Karpas-422 (cell line): ENCODE measurements around the gene SIX1. TPM values are rescaled to one million over a fixed set of nuclear protein-coding genes. Genes with fewer than 3 reads are reported as not detected.

Source experiments
- DNase-seq: peaks from one replicate; pipeline ENCODE4 v3.0.0-alpha.2; 2015
- H2AFZ ChIP-seq: fragments of 200-600 bp; sonication (generic); 2 replicates; pipeline ENCODE4 v1.6.1; 2014; ENCODE audit warnings: antibody characterized with exemption, low read length, mixed read lengths
- H3K27ac ChIP-seq: fragments of 200-600 bp; sonication (generic); 2 replicates; pipeline ENCODE4 v1.5.1; 2014; ENCODE audit warnings: mild to moderate bottlenecking, low read length, moderate library complexity
- H3K27me3 ChIP-seq: fragments of 200-600 bp; sonication (generic); 2 replicates; pipeline ENCODE4 v1.6.1; 2014; ENCODE audit warnings: low read length, mixed read lengths
- H3K36me3 ChIP-seq: fragments of 200-600 bp; sonication (generic); 2 replicates; pipeline ENCODE4 v1.6.1; 2014; ENCODE audit warnings: low read length, mixed read lengths; ENCODE audit not compliant: insufficient read depth
- H3K4me1 ChIP-seq: fragments of 200-600 bp; sonication (generic); 2 replicates; pipeline ENCODE4 v1.6.1; 2014; ENCODE audit warnings: mild to moderate bottlenecking, low read length, mixed read lengths
- H3K4me2 ChIP-seq: fragments of 200-600 bp; sonication (generic); 2 replicates; pipeline ENCODE4 v1.6.1; 2014; ENCODE audit warnings: low read length, low read depth, mild to moderate bottlenecking; ENCODE audit not compliant: poor library complexity, severe bottlenecking
- H3K4me3 ChIP-seq: fragments of 200-600 bp; sonication (generic); 2 replicates; pipeline ENCODE4 v1.5.1; 2014; ENCODE audit warnings: mild to moderate bottlenecking, antibody characterized with exemption, low read length, mixed read lengths
- H3K79me2 ChIP-seq: fragments of 200-600 bp; sonication (generic); 2 replicates; pipeline ENCODE4 v1.6.1; 2014; ENCODE audit warnings: mild to moderate bottlenecking, low read length, mixed read lengths
- H3K9ac ChIP-seq: fragments of 200-600 bp; sonication (generic); 2 replicates; pipeline ENCODE4 v1.6.0; 2014; ENCODE audit warnings: low read length
- H3K9me2 ChIP-seq: fragments of 200-600 bp; sonication (generic), shearing (Covaris generic); replicated peaks from 2 replicates; pipeline ENCODE4 v1.6.0; 2014; ENCODE audit warnings: mild to moderate bottlenecking, low read length, moderate library complexity; ENCODE audit not compliant: insufficient read depth
- H3K9me3 ChIP-seq: fragments of 300-700, 200-600 bp; sonication (generic); 2 replicates; pipeline ENCODE4 v1.6.1; 2014; ENCODE audit warnings: low read length, mixed read lengths
- H4K20me1 ChIP-seq: fragments of 200-600 bp; sonication (generic); 2 replicates; pipeline ENCODE4 v1.6.1; 2014; ENCODE audit warnings: mild to moderate bottlenecking, antibody characterized with exemption, low read length, low read depth; ENCODE audit not compliant: insufficient read depth
- total RNA-seq: library from RNA; depleted of rRNA; stranded (reverse); fragments of >200 nt; shearing (Covaris generic); gene quantifications from 2 replicates; pipeline ENCODE4 v1.2.3, GENCODE V29; 2014; ENCODE audit warnings: low replicate concordance

SIX1 gene
- total RNA-seq, 1 experiment from 2014 or later: 0.56 TPM

- Histone ChIP-seq H4K20me1 (no peaks in the 10 kb centered on the region), H2AFZ (peak overlapping the region; percentile 74), H3K27me3 (no peaks in the 10 kb centered on the region)
Measured at GRCh38 chr14:60647081-60647836, 2.0 kb downstream of the SIX1 start.

GRCh38 chr14:60646226-60646818 is 3.0 kb downstream of the SIX1 start:
- Histone ChIP-seq H3K36me3 (no peaks in the 10 kb centered on the region), H3K79me2 (no peaks in the 10 kb centered on the region), H3K9me2 (no peaks in the 10 kb centered on the region), H3K4me1 (peaks cover 20% of the 10 kb centered on the region), H2AFZ (no peak overlapping the region), H3K4me3 (no peak overlapping the region), H3K4me2 (peak overlapping the region; percentile 81), H3K27ac (no peak overlapping the region), H3K9ac (no peak overlapping the region), H4K20me1 (no peaks in the 10 kb centered on the region), H3K9me3 (no peaks in the 10 kb centered on the region), H3K27me3 (no peaks in the 10 kb centered on the region)
- DNase-seq: no peak

More at GRCh38 chr14:60647081-60647836, 2.0 kb downstream of the SIX1 start:
- Histone ChIP-seq H3K4me1 (peaks cover 28% of the 10 kb centered on the region), H3K9me3 (no peaks in the 10 kb centered on the region), H3K27ac (no peak overlapping the region), H3K9me2 (no peaks in the 10 kb centered on the region), H3K79me2 (no peaks in the 10 kb centered on the region), H3K9ac (peak overlapping the region; percentile 54), H3K4me3 (peak overlapping the region; percentile 59), H3K36me3 (no peaks in the 10 kb centered on the region), H3K4me2 (peak overlapping the region; percentile 81)
- DNase-seq: no peak

- Histone ChIP-seq H3K79me2 (no peaks in the 10 kb centered on the region), H3K9me3 (no peaks in the 10 kb centered on the region), H3K36me3 (no peaks in the 10 kb centered on the region), H3K27ac (no peak overlapping the region), H4K20me1 (no peaks in the 10 kb centered on the region), H3K9me2 (no peaks in the 10 kb centered on the region), H3K4me2 (no peak overlapping the region), H3K4me1 (peaks cover 20% of the 10 kb centered on the region), H3K9ac (no peak overlapping the region), H3K27me3 (no peaks in the 10 kb centered on the region), H2AFZ (no peak overlapping the region), H3K4me3 (no peak overlapping the region)
- DNase-seq: no peak
Measured at GRCh38 chr14:60645126-60645741, 4.0 kb downstream of the SIX1 start.

- no peak overlapping the region for H2AFZ ChIP-seq
Measured at GRCh38 chr14:60644666-60645065, 4.6 kb downstream of the SIX1 start.

GRCh38 chr14:60643463-60644314 is 5.6 kb downstream of the SIX1 start:
- H3K79me2 ChIP-seq: no peaks in the 10 kb centered on the region
- peaks cover 20% of the 10 kb centered on the region for H3K4me1 ChIP-seq
- no peak overlapping the region for H3K27ac ChIP-seq
- H2AFZ ChIP-seq: no peak overlapping the region
- H3K4me2 ChIP-seq: no peak overlapping the region
- H4K20me1 ChIP-seq: no peaks in the 10 kb centered on the region
- DNase-seq: no peak
- no peaks in the 10 kb centered on the region for H3K9me2 ChIP-seq
- no peaks in the 10 kb centered on the region for H3K9me3 ChIP-seq
- H3K36me3 ChIP-seq: no peaks in the 10 kb centered on the region
- no peak overlapping the region for H3K9ac ChIP-seq
- H3K27me3 ChIP-seq: no peaks in the 10 kb centered on the region
- no peak overlapping the region for H3K4me3 ChIP-seq

More at GRCh38 chr14:60644666-60645065, 4.6 kb downstream of the SIX1 start:
- Histone ChIP-seq H3K27ac (no peak overlapping the region), H3K4me1 (peaks cover 20% of the 10 kb centered on the region), H3K36me3 (no peaks in the 10 kb centered on the region), H4K20me1 (no peaks in the 10 kb centered on the region), H3K4me2 (no peak overlapping the region), H3K27me3 (no peaks in the 10 kb centered on the region), H3K4me3 (no peak overlapping the region), H3K79me2 (no peaks in the 10 kb centered on the region), H3K9ac (no peak overlapping the region), H3K9me2 (no peaks in the 10 kb centered on the region), H3K9me3 (no peaks in the 10 kb centered on the region)
- DNase-seq: no peak

GRCh38 chr14:60643141-60643462 is 6.2 kb downstream of the SIX1 start:
- Histone ChIP-seq H3K36me3 (no peaks in the 10 kb centered on the region), H3K9me3 (no peaks in the 10 kb centered on the region), H3K4me2 (no peak overlapping the region), H4K20me1 (no peaks in the 10 kb centered on the region), H3K27me3 (no peaks in the 10 kb centered on the region), H3K9me2 (no peaks in the 10 kb centered on the region), H3K9ac (no peak overlapping the region), H3K27ac (no peak overlapping the region), H2AFZ (no peak overlapping the region), H3K79me2 (no peaks in the 10 kb centered on the region), H3K4me1 (peaks cover 20% of the 10 kb centered on the region), H3K4me3 (no peak overlapping the region)
- DNase-seq: no peak

GRCh38 chr14:60642270-60643140 is 6.8 kb downstream of the SIX1 start:
- H2AFZ ChIP-seq: no peak overlapping the region
- no peak overlapping the region for H3K4me2 ChIP-seq
- no peaks in the 10 kb centered on the region for H3K79me2 ChIP-seq
- no peaks in the 10 kb centered on the region for H3K36me3 ChIP-seq
- H3K4me1 ChIP-seq: peaks cover 16% of the 10 kb centered on the region
- H3K4me3 ChIP-seq: no peak overlapping the region
- no peaks in the 10 kb centered on the region for H3K27me3 ChIP-seq
- no peaks in the 10 kb centered on the region for H3K9me2 ChIP-seq
- H3K9me3 ChIP-seq: no peaks in the 10 kb centered on the region
- DNase-seq: no peak
- H3K9ac ChIP-seq: no peak overlapping the region
- no peaks in the 10 kb centered on the region for H4K20me1 ChIP-seq
- no peak overlapping the region for H3K27ac ChIP-seq
